HEK293T (cell line): ENCODE data around the gene DNAJB13.

Experiments used
- BHLHE40 ChIP-seq: fragments of 450-650 bp; IDR thresholded peaks from 2 replicates; pipeline ENCODE4 v1.6.1; 2016; ENCODE audit warnings: mild to moderate bottlenecking, moderate library complexity, borderline replicate concordance
- CTBP1 ChIP-seq: fragments of 450-650 bp; IDR thresholded peaks from 2 replicates; pipeline ENCODE4 v1.6.1; 2016; ENCODE audit warnings: borderline replicate concordance
- FOXA1 ChIP-seq: fragments of 450-650 bp; IDR thresholded peaks from 2 replicates; pipeline ENCODE4 v1.6.1; 2016; ENCODE audit warnings: mild to moderate bottlenecking
- FOXK2 ChIP-seq: fragments of 450-650 bp; IDR thresholded peaks from 2 replicates; pipeline ENCODE4 v1.6.1; 2016; ENCODE audit warnings: mild to moderate bottlenecking
- FOXM1 ChIP-seq: fragments of 450-650 bp; IDR thresholded peaks from 2 replicates; pipeline ENCODE4 v1.6.1; 2017; ENCODE audit warnings: mild to moderate bottlenecking, borderline replicate concordance
- HDGF ChIP-seq: fragments of 450-650 bp; IDR thresholded peaks from 2 replicates; pipeline ENCODE4 v1.6.1; 2017; ENCODE audit warnings: antibody characterized with exemption, borderline replicate concordance
- L3MBTL2 ChIP-seq: fragments of 450-650 bp; conservative IDR thresholded peaks from 2 replicates; pipeline ENCODE4 v1.6.1; 2016; ENCODE audit warnings: mild to moderate bottlenecking
- LEF1 ChIP-seq: fragments of 450-650 bp; IDR thresholded peaks from 2 replicates; pipeline ENCODE4 v1.6.1; 2017; ENCODE audit warnings: mild to moderate bottlenecking, borderline replicate concordance
- NFRKB ChIP-seq: fragments of 450-650 bp; IDR thresholded peaks from 2 replicates; pipeline ENCODE4 v1.6.1; 2016; ENCODE audit warnings: mild to moderate bottlenecking, moderate library complexity
- PKNOX1 ChIP-seq: fragments of 450-650 bp; IDR thresholded peaks from 2 replicates; pipeline ENCODE4 v1.6.1; 2016
- SP1 ChIP-seq: fragments of 450-650 bp; IDR thresholded peaks from 2 replicates; pipeline ENCODE4 v1.6.1; 2017
- SUZ12 ChIP-seq: fragments of 450-650 bp; IDR thresholded peaks from 2 replicates; pipeline ENCODE4 v1.6.1; 2016; ENCODE audit warnings: mild to moderate bottlenecking
- TARDBP ChIP-seq: fragments of 450-650 bp; IDR thresholded peaks from 2 replicates; pipeline ENCODE4 v1.6.1; 2016
- ZNF384 ChIP-seq: fragments of 450-650 bp; IDR thresholded peaks from 2 replicates; pipeline ENCODE4 v1.6.1; 2016

GRCh38 chr11:73982595-73982989, 31.8 kb downstream of the DNAJB13 start, which contains the start of gene UCP2:
- no peak for TF ChIP-seq FOXA1
- no peak for TF ChIP-seq NFRKB
- TF ChIP-seq BHLHE40: no peak
- no peak for TF ChIP-seq SP1
- no peak for TF ChIP-seq LEF1
- no peak for TF ChIP-seq TARDBP
- peak; percentile 30; the same call in 1 of the 2 replicates for TF ChIP-seq CTBP1
- TF ChIP-seq ZNF384: no peak
- no peak for TF ChIP-seq SUZ12
- no peak for TF ChIP-seq FOXK2
- no peak for TF ChIP-seq HDGF
- no peak for TF ChIP-seq L3MBTL2
- TF ChIP-seq FOXM1: no peak
- TF ChIP-seq PKNOX1: no peak
